ENCODE results near the gene HSD17B1.

GRCh38 chr17:42518046-42518754 is 34.5 kb upstream of the HSD17B1 start:
- TF ChIP-seq, protein P1, sequence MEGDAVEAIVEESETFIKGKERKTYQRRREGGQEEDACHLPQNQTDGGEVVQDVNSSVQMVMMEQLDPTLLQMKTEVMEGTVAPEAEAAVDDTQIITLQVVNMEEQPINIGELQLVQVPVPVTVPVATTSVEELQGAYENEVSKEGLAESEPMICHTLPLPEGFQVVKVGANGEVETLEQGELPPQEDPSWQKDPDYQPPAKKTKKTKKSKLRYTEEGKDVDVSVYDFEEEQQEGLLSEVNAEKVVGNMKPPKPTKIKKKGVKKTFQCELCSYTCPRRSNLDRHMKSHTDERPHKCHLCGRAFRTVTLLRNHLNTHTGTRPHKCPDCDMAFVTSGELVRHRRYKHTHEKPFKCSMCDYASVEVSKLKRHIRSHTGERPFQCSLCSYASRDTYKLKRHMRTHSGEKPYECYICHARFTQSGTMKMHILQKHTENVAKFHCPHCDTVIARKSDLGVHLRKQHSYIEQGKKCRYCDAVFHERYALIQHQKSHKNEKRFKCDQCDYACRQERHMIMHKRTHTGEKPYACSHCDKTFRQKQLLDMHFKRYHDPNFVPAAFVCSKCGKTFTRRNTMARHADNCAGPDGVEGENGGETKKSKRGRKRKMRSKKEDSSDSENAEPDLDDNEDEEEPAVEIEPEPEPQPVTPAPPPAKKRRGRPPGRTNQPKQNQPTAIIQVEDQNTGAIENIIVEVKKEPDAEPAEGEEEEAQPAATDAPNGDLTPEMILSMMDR (conservative IDR thresholded peaks at IDR 0.05; ENCODE audit: low read length) = no peak
- TF ChIP-seq EZH2phosphoT487 (IDR thresholded peaks at IDR 0.05; ENCODE audit: borderline replicate concordance) = no peak
